ENCODE results near the gene CCDC146. TPM values are rescaled to one million over a fixed set of nuclear protein-coding genes. Genes with fewer than 3 reads are reported as not detected.

The CCDC146 gene
- polyA plus RNA-seq, 3 donors, result 0.08 to 7.2 (median 0.40) TPM

GRCh38 chr7:77199013-77199966, 76.9 kb downstream of the CCDC146 start, which contains the start of gene FGL2:
Gene FGL2 (minus strand): TSS chr7:77199819. CDS start chr7:77199793, 26 bp downstream.
- peak within 1 kb of the TSS; percentile 71 for H2AFZ ChIP-seq (ENCODE audit: insufficient read depth, low read depth, low read length, poor library complexity, severe bottlenecking)

More at GRCh38 chr7:77199013-77199966, 76.9 kb downstream of the CCDC146 start, which contains the start of gene FGL2:
- DNase-seq, result peak; percentile 25 to 54 (median 53)
- Mint-ChIP-seq H3K9me3 (no peaks in the 10 kb centered on the region), H3K36me3 (peaks cover 22 to 25% of the 10 kb centered on the region in 2 donors), H3K4me1 (peaks cover 45% of the 10 kb centered on the region), H3K27ac (peak within 1 kb of the TSS; percentile 90 to 95 (median 93)), H3K4me3 (peak within 1 kb of the TSS; percentile 96 to 100), H3K27me3 (ENCODE audit: low read depth in 3 of 3) (peaks cover 0 to 2% (median 1%) of the 10 kb centered on the region in 3 donors)
- 3% methylated on average over 10 of the region's 15 CpGs for WGBS (ENCODE audit: insufficient coverage)
- no peaks in the 10 kb centered on the region for H3K9me3 ChIP-seq (replicated peaks in 1 of 2; ENCODE audit: control insufficient read depth in 1 of 2, insufficient read depth in 1 of 2, low read length in 2 of 2)
- peak within 1 kb of the TSS; percentile 70 for H3K9ac ChIP-seq (ENCODE audit: insufficient read depth, low read length, poor library complexity, severe bottlenecking)
- peak within 1 kb of the TSS; percentile 89 to 100 (median 99) for H3K4me3 ChIP-seq (replicated peaks in 1 of 3; ENCODE audit: low read depth in 2 of 3, low read length in 3 of 3)
- peak within 1 kb of the TSS; percentile 78 to 88 for H3K27ac ChIP-seq (ENCODE audit: low read depth in 1 of 2, low read length in 2 of 2)
- H4K20me1 ChIP-seq (ENCODE audit: insufficient read depth, low read length), result peaks cover 35% of the 10 kb centered on the region
- peaks cover 13 to 33% of the 10 kb centered on the region in 2 donors for H3K4me1 ChIP-seq (ENCODE audit: control insufficient read depth in 1 of 2, insufficient read depth in 2 of 2, low read length in 2 of 2)
- H3K36me3 ChIP-seq (replicated peaks in 1 of 2; ENCODE audit: control insufficient read depth in 1 of 2, insufficient read depth in 2 of 2, low read length in 2 of 2), result peaks cover 12 to 15% of the 10 kb centered on the region in 2 donors
- TF ChIP-seq CTCF (IDR thresholded peaks at IDR 0.05), result no peak
- peaks cover 68% of the 10 kb centered on the region for H3K79me2 ChIP-seq (ENCODE audit: insufficient read depth, low read length)
- intact Hi-C loops (cut with micrococcal nuclease), result loop anchor here in 1 of 2 donors (5.0 kb wide), 1 partner anchor 38 kb away; no protein-coding TSS in a partner anchor
- H3K4me2 ChIP-seq (replicated peaks; ENCODE audit: extremely low read depth, low read length, poor library complexity, severe bottlenecking), result peak within 1 kb of the TSS; percentile 95
- H3K27me3 ChIP-seq (ENCODE audit: control insufficient read depth in 2 of 2, insufficient read depth in 2 of 2, low read length in 2 of 2), result no peaks in the 10 kb centered on the region
